Measurements from ENCODE around the gene HLA-DRB5. TPM values are rescaled to one million over a fixed set of nuclear protein-coding genes. Genes with fewer than 3 reads are reported as not detected.
"Not testable (repeated sequence)": the region's sequence is repeated elsewhere in the genome, so short reads cannot be mapped to it uniquely, and the experiment has no call there.

HLA-DRB5 gene
- total RNA-seq (not detected in 2 replicates), polyA plus RNA-seq (0.15 TPM in 1 of 2 replicates, not detected in the other)

GRCh38 chr6:32529697-32530430, at the start of gene HLA-DRB5:
TSS of gene HLA-DRB5 (minus strand) at chr6:32530287. CDS start at chr6:32530224, 63 bp downstream.
- Histone ChIP-seq H3K27ac (no peak within 1 kb of the TSS), H3K9me3 (ENCODE audit: low read depth) (no peaks in the 10 kb centered on the region), H3K4me1 (ENCODE audit: low read depth) (no peaks in the 10 kb centered on the region), H3K4me3 (no peak within 1 kb of the TSS), H3K27me3 (no peaks in the 10 kb centered on the region), H3K36me3 (no peaks in the 10 kb centered on the region)
- DNase-seq (ENCODE audit: low read depth in 1 of 2, low spot score in 1 of 2), result peak in 1 of 2 donors; percentile 0
- TF ChIP-seq, protein P1, sequence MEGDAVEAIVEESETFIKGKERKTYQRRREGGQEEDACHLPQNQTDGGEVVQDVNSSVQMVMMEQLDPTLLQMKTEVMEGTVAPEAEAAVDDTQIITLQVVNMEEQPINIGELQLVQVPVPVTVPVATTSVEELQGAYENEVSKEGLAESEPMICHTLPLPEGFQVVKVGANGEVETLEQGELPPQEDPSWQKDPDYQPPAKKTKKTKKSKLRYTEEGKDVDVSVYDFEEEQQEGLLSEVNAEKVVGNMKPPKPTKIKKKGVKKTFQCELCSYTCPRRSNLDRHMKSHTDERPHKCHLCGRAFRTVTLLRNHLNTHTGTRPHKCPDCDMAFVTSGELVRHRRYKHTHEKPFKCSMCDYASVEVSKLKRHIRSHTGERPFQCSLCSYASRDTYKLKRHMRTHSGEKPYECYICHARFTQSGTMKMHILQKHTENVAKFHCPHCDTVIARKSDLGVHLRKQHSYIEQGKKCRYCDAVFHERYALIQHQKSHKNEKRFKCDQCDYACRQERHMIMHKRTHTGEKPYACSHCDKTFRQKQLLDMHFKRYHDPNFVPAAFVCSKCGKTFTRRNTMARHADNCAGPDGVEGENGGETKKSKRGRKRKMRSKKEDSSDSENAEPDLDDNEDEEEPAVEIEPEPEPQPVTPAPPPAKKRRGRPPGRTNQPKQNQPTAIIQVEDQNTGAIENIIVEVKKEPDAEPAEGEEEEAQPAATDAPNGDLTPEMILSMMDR (IDR thresholded peaks at IDR 0.05; ENCODE audit: low read depth, low read length), result no peak

GRCh38 chr6:32578962-32579361, 48.9 kb upstream of the HLA-DRB5 start:
- no peak overlapping the region for H3K4me3 ChIP-seq
- no peaks in the 10 kb centered on the region for H3K36me3 ChIP-seq
- DNase-seq (ENCODE audit: low read depth in 1 of 2, low spot score in 1 of 2), result no peak
- TF ChIP-seq, protein P1 (IDR thresholded peaks at IDR 0.05; ENCODE audit: low read depth, low read length), result no peak
- no peaks in the 10 kb centered on the region for H3K4me1 ChIP-seq (ENCODE audit: low read depth)
- no peak overlapping the region for H3K27ac ChIP-seq
- H3K9me3 ChIP-seq (ENCODE audit: low read depth), result no peaks in the 10 kb centered on the region
- no peaks in the 10 kb centered on the region for H3K27me3 ChIP-seq

DNA sequence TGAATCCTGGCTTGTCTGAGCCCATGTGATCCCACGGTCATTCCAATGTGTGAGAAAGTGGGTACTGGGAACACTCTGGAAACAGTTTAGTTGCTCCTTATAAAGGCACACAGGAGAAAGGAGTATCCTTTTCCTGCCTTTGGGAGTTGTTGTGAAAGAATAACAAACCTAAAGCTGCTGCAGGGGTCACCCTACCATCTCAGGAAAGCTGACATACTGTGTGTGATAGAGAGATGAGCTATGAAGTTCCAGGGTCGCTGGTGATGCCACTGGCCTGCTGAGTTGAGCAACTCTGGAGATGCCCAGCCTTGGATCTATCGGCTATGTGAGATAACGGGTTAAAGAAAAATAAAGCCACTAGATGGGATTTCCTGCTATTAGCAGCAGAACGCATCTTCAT, 47.4 kb upstream of the HLA-DRB5 start:
- not testable (repeated sequence) for H3K4me3 ChIP-seq; H3K27ac ChIP-seq; H3K27me3 ChIP-seq; DNase-seq (ENCODE audit: low read depth in 1 of 2, low spot score in 1 of 2); H3K4me1 ChIP-seq (ENCODE audit: low read depth); H3K9me3 ChIP-seq (ENCODE audit: low read depth); H3K36me3 ChIP-seq

- TF ChIP-seq, protein P1 (IDR thresholded peaks at IDR 0.05; ENCODE audit: low read depth, low read length), result no peak
- Histone ChIP-seq H3K9me3 (ENCODE audit: low read depth) (no peaks in the 10 kb centered on the region), H3K4me3 (no peak overlapping the region), H3K27ac (no peak overlapping the region), H3K4me1 (ENCODE audit: low read depth) (no peaks in the 10 kb centered on the region), H3K27me3 (no peaks in the 10 kb centered on the region), H3K36me3 (no peaks in the 10 kb centered on the region)
- DNase-seq (ENCODE audit: low read depth in 1 of 2, low spot score in 1 of 2), result no peak
Observed at GRCh38 chr6:32576250-32576649, 46.2 kb upstream of the HLA-DRB5 start.

DNA sequence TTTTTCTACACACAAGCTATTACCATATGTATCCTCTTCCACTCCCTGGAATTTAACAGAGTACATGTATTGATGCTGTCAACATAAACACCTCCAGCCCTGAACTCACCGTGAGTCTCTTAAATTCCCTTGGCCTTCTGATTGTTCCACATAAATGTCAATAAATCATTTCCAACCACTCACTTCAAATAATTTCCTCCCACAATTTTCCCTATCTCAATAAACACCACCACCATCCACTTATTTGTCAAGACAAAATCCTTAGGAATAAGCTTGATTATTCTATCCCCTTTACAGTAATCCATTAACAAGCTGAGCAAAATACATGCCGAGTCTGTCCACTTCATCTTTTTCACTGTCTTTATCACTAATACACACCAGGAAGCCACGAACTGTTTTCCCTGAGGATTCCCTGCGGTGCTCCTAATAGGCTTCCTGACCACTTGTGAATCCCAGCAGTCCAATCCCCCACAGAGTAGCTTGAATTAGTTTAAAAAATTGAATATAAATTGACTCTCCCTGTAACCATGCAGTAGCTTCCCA, 40.3 kb upstream of the HLA-DRB5 start:
- H3K4me1 ChIP-seq (ENCODE audit: low read depth), result no peaks in the 10 kb centered on the region
- no peak overlapping the region for H3K4me3 ChIP-seq
- DNase-seq (ENCODE audit: low read depth in 1 of 2, low spot score in 1 of 2), result no peak
- H3K27me3 ChIP-seq, result no peaks in the 10 kb centered on the region
- H3K27ac ChIP-seq, result no peak overlapping the region
- TF ChIP-seq, protein P1 (IDR thresholded peaks at IDR 0.05; ENCODE audit: low read depth, low read length), result no peak
- no peaks in the 10 kb centered on the region for H3K9me3 ChIP-seq (ENCODE audit: low read depth)
- H3K36me3 ChIP-seq, result no peaks in the 10 kb centered on the region

GRCh38 chr6:32568561-32568960, 38.5 kb upstream of the HLA-DRB5 start:
- H3K4me3 ChIP-seq, result no peak overlapping the region
- no peaks in the 10 kb centered on the region for H3K27me3 ChIP-seq
- H3K9me3 ChIP-seq (ENCODE audit: low read depth), result no peaks in the 10 kb centered on the region
- no peaks in the 10 kb centered on the region for H3K36me3 ChIP-seq
- H3K4me1 ChIP-seq (ENCODE audit: low read depth), result no peaks in the 10 kb centered on the region
- no peak overlapping the region for H3K27ac ChIP-seq
- TF ChIP-seq, protein P1 (IDR thresholded peaks at IDR 0.05; ENCODE audit: low read depth, low read length), result no peak
- no peak for DNase-seq (ENCODE audit: low read depth in 1 of 2, low spot score in 1 of 2)

Measured in cardiac muscle cell (in vitro differentiated cells and primary cell).